Measurements from ENCODE around the gene LTBR. TPM values are rescaled to one million over a fixed set of nuclear protein-coding genes. Genes with fewer than 3 reads are reported as not detected.

The LTBR gene
- polyA plus RNA-seq, 1 donor from 2014 or later, result not detected

DNA sequence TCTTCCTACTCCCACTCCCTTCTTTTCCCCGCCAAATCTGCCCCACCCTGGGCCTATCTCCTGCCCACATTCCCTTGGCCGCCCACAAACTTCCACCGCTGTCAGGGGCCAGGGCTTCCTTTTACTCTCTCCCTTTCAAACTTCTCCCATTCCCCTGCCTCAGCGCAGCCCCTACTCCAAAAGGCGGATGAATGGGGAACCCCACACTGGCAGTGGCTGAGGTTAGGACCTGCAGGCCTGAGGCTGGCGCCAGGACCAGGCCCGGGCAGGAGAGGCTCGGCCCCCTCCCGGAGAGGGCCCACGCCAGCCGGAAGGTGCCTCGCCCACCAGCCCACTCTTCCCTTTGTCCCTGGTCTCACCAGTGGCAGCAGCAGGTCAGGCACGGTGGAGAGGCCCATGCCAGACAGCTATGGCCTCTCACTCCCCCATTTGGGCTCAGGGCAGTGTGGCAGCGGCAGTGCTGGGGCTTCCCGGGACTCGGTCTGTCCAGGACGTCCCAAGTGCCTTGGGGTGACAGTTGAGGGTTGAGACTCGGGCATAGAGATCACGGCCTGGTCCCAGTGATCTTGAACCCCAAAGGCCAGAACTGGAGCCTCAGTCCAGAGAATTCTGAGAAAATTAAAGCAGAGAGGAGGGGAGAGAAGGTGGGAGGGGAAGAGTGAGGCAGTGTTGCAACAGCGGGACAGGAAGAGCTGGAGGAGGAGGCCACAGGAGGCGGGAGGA, 42.4 kb upstream of the LTBR start, which contains the start of gene TNFRSF1A:
Gene TNFRSF1A (minus strand): TSS at position 660 of the 723 bp plus-strand sequence. CDS start 262 bp downstream, at position 398.
- Histone ChIP-seq H3K4me2 (ENCODE audit: low read length) (no peak within 1 kb of the TSS), H3F3A (ENCODE audit: insufficient read depth, low read length, poor library complexity, severe bottlenecking) (no peaks in the 10 kb centered on the region), H4K20me1 (ENCODE audit: insufficient read depth) (no peaks in the 10 kb centered on the region), H2AFZ (ENCODE audit: low read depth, low read length) (peak within 1 kb of the TSS; percentile 40), H3K9me2 (ENCODE audit: insufficient read depth, low read length) (no peaks in the 10 kb centered on the region), H3K27ac (ENCODE audit: low read length) (no peak within 1 kb of the TSS), H3K27me3 (ENCODE audit: insufficient read depth, low read depth, low read length) (no peaks in the 10 kb centered on the region), H3K9me3 (ENCODE audit: low read length) (no peaks in the 10 kb centered on the region), H3K4me3 (ENCODE audit: low read length) (peak within 1 kb of the TSS; percentile 60), H3K79me2 (replicated peaks; ENCODE audit: insufficient read depth, low read length) (no peaks in the 10 kb centered on the region), H3K36me3 (ENCODE audit: insufficient read depth, low read length) (no peaks in the 10 kb centered on the region), H3K9ac (ENCODE audit: low read length) (peak within 1 kb of the TSS; percentile 54)
- no peak for TF ChIP-seq EP300 (conservative IDR thresholded peaks at IDR 0.05; ENCODE audit: poor library complexity, severe bottlenecking)
- no peak for TF ChIP-seq TAF1 (IDR thresholded peaks at IDR 0.05; ENCODE audit: low read depth)
- TF ChIP-seq, protein P1, sequence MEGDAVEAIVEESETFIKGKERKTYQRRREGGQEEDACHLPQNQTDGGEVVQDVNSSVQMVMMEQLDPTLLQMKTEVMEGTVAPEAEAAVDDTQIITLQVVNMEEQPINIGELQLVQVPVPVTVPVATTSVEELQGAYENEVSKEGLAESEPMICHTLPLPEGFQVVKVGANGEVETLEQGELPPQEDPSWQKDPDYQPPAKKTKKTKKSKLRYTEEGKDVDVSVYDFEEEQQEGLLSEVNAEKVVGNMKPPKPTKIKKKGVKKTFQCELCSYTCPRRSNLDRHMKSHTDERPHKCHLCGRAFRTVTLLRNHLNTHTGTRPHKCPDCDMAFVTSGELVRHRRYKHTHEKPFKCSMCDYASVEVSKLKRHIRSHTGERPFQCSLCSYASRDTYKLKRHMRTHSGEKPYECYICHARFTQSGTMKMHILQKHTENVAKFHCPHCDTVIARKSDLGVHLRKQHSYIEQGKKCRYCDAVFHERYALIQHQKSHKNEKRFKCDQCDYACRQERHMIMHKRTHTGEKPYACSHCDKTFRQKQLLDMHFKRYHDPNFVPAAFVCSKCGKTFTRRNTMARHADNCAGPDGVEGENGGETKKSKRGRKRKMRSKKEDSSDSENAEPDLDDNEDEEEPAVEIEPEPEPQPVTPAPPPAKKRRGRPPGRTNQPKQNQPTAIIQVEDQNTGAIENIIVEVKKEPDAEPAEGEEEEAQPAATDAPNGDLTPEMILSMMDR (IDR thresholded peaks at IDR 0.05; ENCODE audit: poor library complexity, severe bottlenecking), result no peak
- no peak for TF ChIP-seq EZH2 (IDR thresholded peaks at IDR 0.05; ENCODE audit: borderline replicate concordance, insufficient read depth, low read length, poor library complexity, severe bottlenecking)
- TF ChIP-seq POLR2AphosphoS5 (IDR thresholded peaks at IDR 0.05), result no peak
- no peak for TF ChIP-seq MXI1 (conservative IDR thresholded peaks at IDR 0.05; ENCODE audit: poor library complexity, severe bottlenecking)
- no peak for TF ChIP-seq SMC3 (conservative IDR thresholded peaks at IDR 0.05; ENCODE audit: poor library complexity)
- TF ChIP-seq, protein P2, sequence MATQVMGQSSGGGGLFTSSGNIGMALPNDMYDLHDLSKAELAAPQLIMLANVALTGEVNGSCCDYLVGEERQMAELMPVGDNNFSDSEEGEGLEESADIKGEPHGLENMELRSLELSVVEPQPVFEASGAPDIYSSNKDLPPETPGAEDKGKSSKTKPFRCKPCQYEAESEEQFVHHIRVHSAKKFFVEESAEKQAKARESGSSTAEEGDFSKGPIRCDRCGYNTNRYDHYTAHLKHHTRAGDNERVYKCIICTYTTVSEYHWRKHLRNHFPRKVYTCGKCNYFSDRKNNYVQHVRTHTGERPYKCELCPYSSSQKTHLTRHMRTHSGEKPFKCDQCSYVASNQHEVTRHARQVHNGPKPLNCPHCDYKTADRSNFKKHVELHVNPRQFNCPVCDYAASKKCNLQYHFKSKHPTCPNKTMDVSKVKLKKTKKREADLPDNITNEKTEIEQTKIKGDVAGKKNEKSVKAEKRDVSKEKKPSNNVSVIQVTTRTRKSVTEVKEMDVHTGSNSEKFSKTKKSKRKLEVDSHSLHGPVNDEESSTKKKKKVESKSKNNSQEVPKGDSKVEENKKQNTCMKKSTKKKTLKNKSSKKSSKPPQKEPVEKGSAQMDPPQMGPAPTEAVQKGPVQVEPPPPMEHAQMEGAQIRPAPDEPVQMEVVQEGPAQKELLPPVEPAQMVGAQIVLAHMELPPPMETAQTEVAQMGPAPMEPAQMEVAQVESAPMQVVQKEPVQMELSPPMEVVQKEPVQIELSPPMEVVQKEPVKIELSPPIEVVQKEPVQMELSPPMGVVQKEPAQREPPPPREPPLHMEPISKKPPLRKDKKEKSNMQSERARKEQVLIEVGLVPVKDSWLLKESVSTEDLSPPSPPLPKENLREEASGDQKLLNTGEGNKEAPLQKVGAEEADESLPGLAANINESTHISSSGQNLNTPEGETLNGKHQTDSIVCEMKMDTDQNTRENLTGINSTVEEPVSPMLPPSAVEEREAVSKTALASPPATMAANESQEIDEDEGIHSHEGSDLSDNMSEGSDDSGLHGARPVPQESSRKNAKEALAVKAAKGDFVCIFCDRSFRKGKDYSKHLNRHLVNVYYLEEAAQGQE (IDR thresholded peaks at IDR 0.05; ENCODE audit: borderline replicate concordance), result no peak
- TF ChIP-seq RAD21 (conservative IDR thresholded peaks at IDR 0.05), result no peak

DNA sequence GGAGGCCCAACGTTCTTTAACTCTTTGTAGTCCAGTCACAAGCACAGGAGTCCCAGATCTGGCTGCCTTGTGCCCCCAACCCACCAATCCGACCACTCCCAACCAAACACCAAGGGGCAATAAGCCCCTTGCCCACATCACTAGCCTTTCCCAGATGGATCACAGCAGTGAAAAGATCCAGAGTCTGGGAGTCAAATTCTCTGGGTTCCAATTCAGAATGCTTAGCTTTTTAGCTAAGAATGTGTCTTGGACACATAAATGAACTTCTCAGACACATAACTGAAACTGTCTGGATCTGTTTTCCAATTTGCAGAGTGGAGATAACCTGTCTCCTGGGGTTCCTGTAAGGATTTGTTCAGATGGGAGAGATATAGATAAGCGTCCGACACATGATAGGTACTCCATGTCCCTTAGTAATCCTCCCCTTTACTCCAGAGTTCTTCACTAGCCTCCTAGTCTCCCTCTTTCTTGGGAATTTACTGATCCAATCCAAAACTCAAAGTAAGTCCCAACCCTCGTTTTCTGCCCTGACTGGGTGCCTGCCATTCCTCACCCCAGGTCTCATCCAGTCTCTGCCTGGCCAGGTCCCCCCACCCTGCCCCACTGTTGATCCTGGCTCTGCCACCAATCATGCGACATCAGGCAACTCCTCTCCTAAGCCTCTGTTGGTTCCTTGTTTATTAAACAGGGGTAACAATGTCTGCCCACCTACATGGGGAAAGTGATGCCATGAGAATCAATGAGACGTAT, 41.6 kb upstream of the LTBR start:
- Histone ChIP-seq H3F3A (ENCODE audit: insufficient read depth, low read length, poor library complexity, severe bottlenecking) (no peaks in the 10 kb centered on the region), H3K27me3 (ENCODE audit: insufficient read depth, low read depth, low read length) (no peaks in the 10 kb centered on the region), H3K9ac (ENCODE audit: low read length) (no peak overlapping the region), H3K9me2 (ENCODE audit: insufficient read depth, low read length) (no peaks in the 10 kb centered on the region), H3K27ac (ENCODE audit: low read length) (no peak overlapping the region), H3K4me3 (ENCODE audit: low read length) (peak overlapping the region; percentile 60), H4K20me1 (ENCODE audit: insufficient read depth) (no peaks in the 10 kb centered on the region), H3K9me3 (ENCODE audit: low read length) (no peaks in the 10 kb centered on the region), H3K4me2 (ENCODE audit: low read length) (no peak overlapping the region), H3K36me3 (ENCODE audit: insufficient read depth, low read length) (no peaks in the 10 kb centered on the region), H3K79me2 (replicated peaks; ENCODE audit: insufficient read depth, low read length) (no peaks in the 10 kb centered on the region), H2AFZ (ENCODE audit: low read depth, low read length) (no peak overlapping the region)
- TF ChIP-seq POLR2AphosphoS5 (IDR thresholded peaks at IDR 0.05) (no peak), MXI1 (conservative IDR thresholded peaks at IDR 0.05; ENCODE audit: poor library complexity, severe bottlenecking) (no peak), TAF1 (IDR thresholded peaks at IDR 0.05; ENCODE audit: low read depth) (no peak), EZH2 (IDR thresholded peaks at IDR 0.05; ENCODE audit: borderline replicate concordance, insufficient read depth, low read length, poor library complexity, severe bottlenecking) (no peak), SMC3 (conservative IDR thresholded peaks at IDR 0.05; ENCODE audit: poor library complexity) (no peak), EP300 (conservative IDR thresholded peaks at IDR 0.05; ENCODE audit: poor library complexity, severe bottlenecking) (no peak), RAD21 (conservative IDR thresholded peaks at IDR 0.05) (no peak)
- TF ChIP-seq, protein P1 (IDR thresholded peaks at IDR 0.05; ENCODE audit: poor library complexity, severe bottlenecking), result no peak
- TF ChIP-seq, protein P2 (IDR thresholded peaks at IDR 0.05; ENCODE audit: borderline replicate concordance), result no peak
